Measurements from ENCODE around the gene SNAI1.
"Not testable (repeated sequence)": the region's sequence is repeated elsewhere in the genome, so short reads cannot be mapped to it uniquely, and the experiment has no call there.

The SNAI1 gene

GRCh38 chr20:49945701-49946477 lies 36.9 kb upstream of the SNAI1 start:
- no CpG with 5 or more reads among the region's 10 CpGs for WGBS (ENCODE audit: insufficient coverage, insufficient read length)
- DNase-seq (ENCODE audit: low read depth, low spot score): no peak

DNA sequence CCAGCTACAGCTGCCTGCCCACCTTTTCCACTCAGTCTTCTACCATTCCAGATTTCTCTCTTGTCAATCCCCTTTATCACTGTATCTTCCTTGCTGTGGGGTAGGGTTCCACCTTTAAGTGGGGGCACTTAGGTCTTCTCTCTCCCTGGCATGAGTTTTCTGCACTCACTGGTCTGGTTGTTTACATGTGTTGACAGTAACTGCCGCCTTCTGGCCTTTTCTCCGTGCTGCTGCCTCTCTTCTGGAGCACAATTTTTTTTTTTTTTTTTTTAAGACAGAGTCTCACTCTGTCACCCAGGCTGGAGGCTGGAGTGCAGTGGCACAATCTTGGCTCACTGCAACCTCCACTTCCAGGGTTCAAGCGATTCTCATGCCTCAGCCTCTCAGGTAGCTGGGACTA lies 34.6 kb upstream of the SNAI1 start:
- no peak overlapping the region for H3K27ac ChIP-seq (ENCODE audit: low read length)
- peaks cover 23% of the 10 kb centered on the region for H3K36me3 ChIP-seq (ENCODE audit: control insufficient read depth, insufficient read depth, low read length)
- WGBS (ENCODE audit: insufficient coverage, insufficient read length): no CpG with 5 or more reads among the region's 3 CpGs

More at GRCh38 chr20:49945701-49946477, 36.9 kb upstream of the SNAI1 start:
- H3K27me3 ChIP-seq (ENCODE audit: control insufficient read depth, insufficient read depth, low read length): no peaks in the 10 kb centered on the region
- H3K27ac ChIP-seq (ENCODE audit: low read length): no peak overlapping the region
- H3K4me1 ChIP-seq (ENCODE audit: control insufficient read depth, insufficient read depth, low read length): no peaks in the 10 kb centered on the region
- H3K36me3 ChIP-seq (ENCODE audit: control insufficient read depth, insufficient read depth, low read length): peaks cover 17% of the 10 kb centered on the region
- no peak overlapping the region for H3K4me3 ChIP-seq (ENCODE audit: low read length)
- H3K9me3 ChIP-seq (ENCODE audit: control insufficient read depth, insufficient read depth, low read length): no peaks in the 10 kb centered on the region

DNA sequence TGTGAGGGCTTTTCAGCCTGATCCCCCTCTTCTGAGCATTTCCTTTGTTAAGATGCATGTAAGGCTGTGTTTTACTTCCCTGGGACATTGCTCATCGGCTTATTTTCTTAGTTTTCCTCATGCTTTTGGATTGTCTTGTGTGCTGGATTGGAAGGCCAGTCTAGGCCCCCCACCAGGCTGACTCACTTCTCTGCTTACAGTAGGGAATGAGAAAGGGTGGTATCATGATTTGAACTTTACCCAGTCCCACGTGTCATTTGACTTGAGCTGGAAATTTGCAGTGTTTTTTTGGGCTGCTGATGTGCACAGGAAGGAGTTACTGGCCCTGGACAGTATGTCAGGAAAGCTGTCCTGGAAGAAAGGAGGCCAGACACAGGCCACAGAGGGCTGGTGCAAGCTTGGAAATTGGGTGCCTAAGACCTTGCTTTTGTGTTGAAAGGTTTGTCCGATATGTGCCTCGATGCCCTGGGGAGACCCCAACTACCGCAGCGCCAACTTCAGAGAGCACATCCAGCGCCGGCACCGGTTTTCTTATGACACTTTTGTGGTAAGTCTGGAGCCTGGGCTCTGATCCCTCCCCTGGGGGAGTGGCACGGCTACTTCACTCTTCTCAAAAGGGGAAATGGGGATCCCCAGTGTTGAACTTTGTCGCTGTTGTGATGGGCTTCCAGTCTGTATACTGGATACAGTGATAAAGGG lies 33.8 kb upstream of the SNAI1 start:
- WGBS (ENCODE audit: insufficient coverage, insufficient read length): no CpG with 5 or more reads among the region's 11 CpGs
- no peaks in the 10 kb centered on the region for H3K9me3 ChIP-seq (ENCODE audit: control insufficient read depth, insufficient read depth, low read length)
- no peak overlapping the region for H3K27ac ChIP-seq (ENCODE audit: low read length)
- H3K4me3 ChIP-seq (ENCODE audit: low read length): no peak overlapping the region
- DNase-seq (ENCODE audit: low read depth, low spot score): no peak
- peaks cover 29% of the 10 kb centered on the region for H3K36me3 ChIP-seq (ENCODE audit: control insufficient read depth, insufficient read depth, low read length)
- no peaks in the 10 kb centered on the region for H3K27me3 ChIP-seq (ENCODE audit: control insufficient read depth, insufficient read depth, low read length)
- no peaks in the 10 kb centered on the region for H3K4me1 ChIP-seq (ENCODE audit: control insufficient read depth, insufficient read depth, low read length)

More for the DNA sequence above, 34.6 kb upstream of the SNAI1 start:
- Histone ChIP-seq H3K4me1 (ENCODE audit: control insufficient read depth, insufficient read depth, low read length) (no peaks in the 10 kb centered on the region), H3K9me3 (ENCODE audit: control insufficient read depth, insufficient read depth, low read length) (no peaks in the 10 kb centered on the region), H3K4me3 (ENCODE audit: low read length) (no peak overlapping the region), H3K27me3 (ENCODE audit: control insufficient read depth, insufficient read depth, low read length) (no peaks in the 10 kb centered on the region)
- no peak for DNase-seq (ENCODE audit: low read depth, low spot score)

GRCh38 chr20:49951151-49951550 lies 31.6 kb upstream of the SNAI1 start:
- no peak overlapping the region for H3K27ac ChIP-seq (ENCODE audit: low read length)
- DNase-seq (ENCODE audit: low read depth, low spot score): no peak
- no CpG with 5 or more reads among the region's 4 CpGs for WGBS (ENCODE audit: insufficient coverage, insufficient read length)
- no peaks in the 10 kb centered on the region for H3K4me1 ChIP-seq (ENCODE audit: control insufficient read depth, insufficient read depth, low read length)
- peaks cover 33% of the 10 kb centered on the region for H3K36me3 ChIP-seq (ENCODE audit: control insufficient read depth, insufficient read depth, low read length)
- H3K9me3 ChIP-seq (ENCODE audit: control insufficient read depth, insufficient read depth, low read length): no peaks in the 10 kb centered on the region
- H3K4me3 ChIP-seq (ENCODE audit: low read length): no peak overlapping the region
- H3K27me3 ChIP-seq (ENCODE audit: control insufficient read depth, insufficient read depth, low read length): no peaks in the 10 kb centered on the region

DNA sequence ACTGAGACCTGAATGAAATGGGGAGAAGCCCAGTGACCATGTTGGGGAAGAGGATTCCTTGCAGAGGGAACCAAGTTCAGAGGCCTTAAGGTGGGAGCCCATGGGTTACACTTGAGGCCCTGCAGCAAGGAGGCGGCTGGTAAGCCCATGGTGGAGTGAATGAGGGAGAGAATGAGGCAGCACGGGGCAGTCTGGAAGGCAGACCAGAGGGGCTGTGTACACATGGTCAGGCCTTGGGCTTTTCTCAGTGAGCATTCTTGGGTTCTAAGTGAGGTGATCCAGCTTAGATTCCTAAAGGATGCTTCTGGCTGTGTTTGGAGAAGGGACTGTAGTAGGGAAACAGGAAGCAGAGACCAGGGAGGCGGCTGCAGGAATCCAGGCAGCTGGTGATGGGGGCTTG lies 27.6 kb upstream of the SNAI1 start:
- DNase-seq (ENCODE audit: low read depth, low spot score): no peak
- Histone ChIP-seq H3K27me3 (ENCODE audit: control insufficient read depth, insufficient read depth, low read length) (no peaks in the 10 kb centered on the region), H3K4me1 (ENCODE audit: control insufficient read depth, insufficient read depth, low read length) (no peaks in the 10 kb centered on the region), H3K27ac (ENCODE audit: low read length) (no peak overlapping the region), H3K36me3 (ENCODE audit: control insufficient read depth, insufficient read depth, low read length) (peaks cover 31% of the 10 kb centered on the region), H3K9me3 (ENCODE audit: control insufficient read depth, insufficient read depth, low read length) (no peaks in the 10 kb centered on the region), H3K4me3 (ENCODE audit: low read length) (no peak overlapping the region)
- WGBS (ENCODE audit: insufficient coverage, insufficient read length): no CpG with 5 or more reads among the region's 3 CpGs

DNA sequence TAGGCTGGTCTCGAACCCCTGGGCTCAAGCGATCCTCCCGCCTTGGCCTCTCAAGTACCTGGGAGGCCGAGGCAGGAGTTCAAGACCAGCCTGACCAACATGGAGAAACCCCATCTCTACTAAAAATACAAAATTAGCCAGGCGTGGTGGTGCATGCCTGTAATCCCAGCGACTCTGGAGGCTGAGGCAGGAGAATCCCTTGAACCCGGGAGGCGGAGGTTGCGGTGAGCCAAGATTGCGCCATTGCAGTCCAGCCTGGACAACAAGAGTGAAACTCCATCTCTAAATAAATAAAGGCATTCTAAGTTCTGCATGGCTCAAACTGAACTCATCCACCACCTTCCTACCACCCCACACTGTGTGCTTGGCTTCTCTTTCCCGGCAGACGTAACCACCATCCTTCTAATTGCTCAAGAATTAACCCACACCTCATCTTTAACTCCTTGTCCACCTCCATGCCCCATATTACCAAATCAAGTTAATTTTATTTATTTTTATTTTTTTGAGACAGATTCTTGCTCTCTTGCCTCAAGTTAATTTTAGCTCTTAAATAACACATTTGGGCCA lies 26.9 kb upstream of the SNAI1 start:
- H3K9me3 ChIP-seq (ENCODE audit: control insufficient read depth, insufficient read depth, low read length); H3K4me1 ChIP-seq (ENCODE audit: control insufficient read depth, insufficient read depth, low read length); H3K27ac ChIP-seq (ENCODE audit: low read length); DNase-seq (ENCODE audit: low read depth, low spot score); H3K4me3 ChIP-seq (ENCODE audit: low read length); H3K27me3 ChIP-seq (ENCODE audit: control insufficient read depth, insufficient read depth, low read length): not testable (repeated sequence)
- no CpG with 5 or more reads among the region's 12 CpGs for WGBS (ENCODE audit: insufficient coverage, insufficient read length)
- H3K36me3 ChIP-seq (ENCODE audit: control insufficient read depth, insufficient read depth, low read length): peaks cover 26% of the 10 kb centered on the region

DNA sequence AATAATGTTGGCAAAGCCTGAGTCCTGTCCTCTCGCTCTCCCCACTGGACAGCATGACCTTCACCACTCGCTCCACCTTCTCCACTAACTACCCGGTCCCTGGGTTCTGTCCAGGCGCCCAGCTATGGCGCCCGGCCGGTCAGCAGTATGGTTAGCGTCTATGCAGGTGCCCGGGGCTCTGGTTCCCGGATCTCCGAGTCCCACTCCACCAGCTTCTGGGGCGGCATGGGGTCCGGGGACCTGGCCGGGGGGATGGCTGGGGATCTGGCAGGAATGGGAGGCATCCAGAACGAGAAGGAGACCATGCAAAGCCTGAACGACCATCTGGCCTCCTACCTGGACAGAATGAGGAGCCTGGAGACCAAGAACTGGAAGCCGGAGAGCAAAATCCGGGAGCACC lies 26.1 kb upstream of the SNAI1 start:
- DNase-seq (ENCODE audit: low read depth, low spot score): no peak
- H3K4me3 ChIP-seq (ENCODE audit: low read length): no peak overlapping the region
- no peaks in the 10 kb centered on the region for H3K27me3 ChIP-seq (ENCODE audit: control insufficient read depth, insufficient read depth, low read length)
- H3K4me1 ChIP-seq (ENCODE audit: control insufficient read depth, insufficient read depth, low read length): no peaks in the 10 kb centered on the region
- H3K36me3 ChIP-seq (ENCODE audit: control insufficient read depth, insufficient read depth, low read length): peaks cover 23% of the 10 kb centered on the region
- no CpG with 5 or more reads among the region's 18 CpGs for WGBS (ENCODE audit: insufficient coverage, insufficient read length)
- H3K9me3 ChIP-seq (ENCODE audit: control insufficient read depth, insufficient read depth, low read length): no peaks in the 10 kb centered on the region
- H3K27ac ChIP-seq (ENCODE audit: low read length): no peak overlapping the region

GRCh38 chr20:49957089-49957938 lies 25.5 kb upstream of the SNAI1 start:
- not testable (repeated sequence) for H3K4me1 ChIP-seq (ENCODE audit: control insufficient read depth, insufficient read depth, low read length); DNase-seq (ENCODE audit: low read depth, low spot score); H3K9me3 ChIP-seq (ENCODE audit: control insufficient read depth, insufficient read depth, low read length); H3K4me3 ChIP-seq (ENCODE audit: low read length); H3K27ac ChIP-seq (ENCODE audit: low read length); H3K27me3 ChIP-seq (ENCODE audit: control insufficient read depth, insufficient read depth, low read length)
- no CpG with 5 or more reads among the region's 12 CpGs for WGBS (ENCODE audit: insufficient coverage, insufficient read length)
- peaks cover 19% of the 10 kb centered on the region for H3K36me3 ChIP-seq (ENCODE audit: control insufficient read depth, insufficient read depth, low read length)

- Histone ChIP-seq H3K36me3 (ENCODE audit: control insufficient read depth, insufficient read depth, low read length) (peaks cover 3% of the 10 kb centered on the region; the same call in 1 of the 2 replicates), H3K27ac (ENCODE audit: low read length) (no peak overlapping the region), H3K9me3 (ENCODE audit: control insufficient read depth, insufficient read depth, low read length) (no peaks in the 10 kb centered on the region), H3K4me3 (ENCODE audit: low read length) (no peak overlapping the region), H3K4me1 (ENCODE audit: control insufficient read depth, insufficient read depth, low read length) (no peaks in the 10 kb centered on the region), H3K27me3 (ENCODE audit: control insufficient read depth, insufficient read depth, low read length) (no peaks in the 10 kb centered on the region)
- no peak for DNase-seq (ENCODE audit: low read depth, low spot score)
- no CpG with 5 or more reads among the region's 4 CpGs for WGBS (ENCODE audit: insufficient coverage, insufficient read length)
Observed at GRCh38 chr20:49961413-49961812, 21.4 kb upstream of the SNAI1 start.
